Ishikawa (cell line): ENCODE results near the gene CKM.

Experiments
- CEBPB ChIP-seq: IDR thresholded peaks from 2 replicates; pipeline ENCODE4 v1.6.1; 2012
- CREB1 ChIP-seq: IDR thresholded peaks from 2 replicates; pipeline ENCODE4 v1.6.1; 2012; ENCODE audit warnings: low read depth
- EP300 ChIP-seq: IDR thresholded peaks from 2 replicates; pipeline ENCODE4 v1.6.1; 2012; ENCODE audit warnings: borderline replicate concordance
- NFIC ChIP-seq: IDR thresholded peaks from 2 replicates; pipeline ENCODE4 v1.6.1; 2012
- RAD21 ChIP-seq: IDR thresholded peaks from 2 replicates; pipeline ENCODE4 v1.6.1; 2012; ENCODE audit warnings: low read depth
- REST ChIP-seq: IDR thresholded peaks from 2 replicates; pipeline ENCODE4 v1.6.1; 2012; ENCODE audit warnings: low read depth, mild to moderate bottlenecking
- TCF12 ChIP-seq: IDR thresholded peaks from 2 replicates; pipeline ENCODE4 v1.6.1; 2012; ENCODE audit warnings: low read depth
- TEAD4 ChIP-seq: IDR thresholded peaks from 2 replicates; pipeline ENCODE4 v1.6.1; 2012
- USF1 ChIP-seq: IDR thresholded peaks from 2 replicates; pipeline ENCODE4 v1.6.1; 2012
- YY1 ChIP-seq: IDR thresholded peaks from 2 replicates; pipeline ENCODE4 v1.6.1; 2012; ENCODE audit warnings: low read depth

- TF ChIP-seq USF1: no peak
- TF ChIP-seq CEBPB: no peak
- no peak for TF ChIP-seq EP300
- no peak for TF ChIP-seq NFIC
- no peak for TF ChIP-seq CREB1
- TF ChIP-seq YY1: no peak
- TF ChIP-seq TEAD4: no peak
- TF ChIP-seq REST: no peak
- no peak for TF ChIP-seq RAD21
- TF ChIP-seq TCF12: no peak
These were observed 11.1 kb downstream of the CKM start for GRCh38 chr19:45311621-45312020.
